ENCODE measurements around the gene POC1A. TPM values are rescaled to one million over a fixed set of nuclear protein-coding genes. Genes with fewer than 3 reads are reported as not detected.

The POC1A gene
- total RNA-seq, 1 donor, result 1.8 TPM

DNA sequence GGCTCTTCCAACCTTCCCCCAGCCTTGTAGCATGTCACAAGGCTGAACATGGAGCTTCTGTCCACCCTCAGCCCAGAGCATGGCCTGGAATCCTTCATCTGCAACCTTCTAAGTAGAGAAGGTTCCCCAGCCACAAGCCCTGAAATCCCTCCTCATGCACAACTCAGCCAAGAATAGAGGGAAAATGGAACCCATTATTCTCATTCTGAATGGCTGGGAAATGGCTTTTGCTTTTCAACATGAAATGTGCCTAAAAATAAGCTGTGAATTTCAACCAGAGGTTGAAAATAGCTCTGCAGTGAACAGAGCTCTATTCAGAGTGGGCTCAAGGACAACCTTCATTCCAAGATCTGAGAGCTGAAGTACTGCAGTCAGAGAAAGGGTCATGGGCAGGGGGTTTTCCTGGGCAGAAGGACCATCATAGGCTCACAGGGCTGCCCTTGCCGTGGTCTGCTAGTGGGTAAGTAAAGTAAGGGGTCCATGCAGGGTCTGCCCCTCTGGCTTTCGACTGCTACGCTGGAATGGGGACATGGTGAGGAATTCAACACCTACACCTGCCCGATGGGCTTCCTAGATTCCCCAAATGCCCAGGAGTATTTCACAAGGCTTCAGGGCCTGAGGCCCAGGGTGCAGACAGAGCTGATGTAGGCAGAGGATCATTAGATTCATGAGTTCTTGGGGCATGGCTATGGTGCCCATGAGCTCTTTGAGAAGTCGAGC is 35.9 kb downstream of the POC1A start:
- Histone ChIP-seq H3K27me3 (ENCODE audit: insufficient read depth, low read length) (no peaks in the 10 kb centered on the region), H3K79me2 (ENCODE audit: insufficient read depth, low read length) (no peaks in the 10 kb centered on the region), H2AFZ (ENCODE audit: low read length) (no peak overlapping the region), H3K4me1 (ENCODE audit: insufficient read depth, low read length) (peaks cover 15% of the 10 kb centered on the region), H3K36me3 (ENCODE audit: insufficient read depth, low read length) (peaks cover 5% of the 10 kb centered on the region), H3K4me3 (ENCODE audit: insufficient read depth, low read length) (no peak overlapping the region), H3K4me2 (ENCODE audit: insufficient read depth, low read length) (no peak overlapping the region), H3K27ac (ENCODE audit: low read depth, low read length) (no peak overlapping the region), H3K9me3 (ENCODE audit: low read depth, low read length) (no peaks in the 10 kb centered on the region), H4K20me1 (ENCODE audit: insufficient read depth, low read length) (no peaks in the 10 kb centered on the region)
- peak; percentile 21 for DNase-seq (ENCODE audit: insufficient read length, low spot score, missing footprints)
- TF ChIP-seq, protein P1, sequence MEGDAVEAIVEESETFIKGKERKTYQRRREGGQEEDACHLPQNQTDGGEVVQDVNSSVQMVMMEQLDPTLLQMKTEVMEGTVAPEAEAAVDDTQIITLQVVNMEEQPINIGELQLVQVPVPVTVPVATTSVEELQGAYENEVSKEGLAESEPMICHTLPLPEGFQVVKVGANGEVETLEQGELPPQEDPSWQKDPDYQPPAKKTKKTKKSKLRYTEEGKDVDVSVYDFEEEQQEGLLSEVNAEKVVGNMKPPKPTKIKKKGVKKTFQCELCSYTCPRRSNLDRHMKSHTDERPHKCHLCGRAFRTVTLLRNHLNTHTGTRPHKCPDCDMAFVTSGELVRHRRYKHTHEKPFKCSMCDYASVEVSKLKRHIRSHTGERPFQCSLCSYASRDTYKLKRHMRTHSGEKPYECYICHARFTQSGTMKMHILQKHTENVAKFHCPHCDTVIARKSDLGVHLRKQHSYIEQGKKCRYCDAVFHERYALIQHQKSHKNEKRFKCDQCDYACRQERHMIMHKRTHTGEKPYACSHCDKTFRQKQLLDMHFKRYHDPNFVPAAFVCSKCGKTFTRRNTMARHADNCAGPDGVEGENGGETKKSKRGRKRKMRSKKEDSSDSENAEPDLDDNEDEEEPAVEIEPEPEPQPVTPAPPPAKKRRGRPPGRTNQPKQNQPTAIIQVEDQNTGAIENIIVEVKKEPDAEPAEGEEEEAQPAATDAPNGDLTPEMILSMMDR (IDR thresholded peaks at IDR 0.05; ENCODE audit: extremely low read depth, low read depth, low read length), result no peak

DNA sequence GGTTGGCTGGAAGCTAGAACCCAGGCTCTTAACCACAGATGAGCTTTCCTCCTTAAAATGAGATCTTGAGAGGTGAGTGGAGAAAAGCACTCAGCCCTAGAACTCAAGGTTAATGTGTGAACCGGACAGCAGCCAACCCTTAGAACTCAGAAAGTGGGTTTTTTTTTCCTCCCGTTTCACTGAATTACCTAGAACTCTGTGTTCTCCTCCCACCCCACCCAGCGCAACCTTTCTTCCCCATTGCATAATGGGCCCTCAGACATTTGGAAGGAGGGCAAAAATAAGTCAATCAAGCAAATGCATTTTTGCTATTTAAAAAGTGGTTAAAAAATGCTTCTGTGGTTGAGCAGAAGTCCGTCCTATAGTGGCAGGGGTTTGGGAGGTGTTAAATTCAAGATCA is 36.7 kb downstream of the POC1A start:
- DNase-seq (ENCODE audit: insufficient read length, low spot score, missing footprints), result no peak
- H3K4me3 ChIP-seq (ENCODE audit: insufficient read depth, low read length), result no peak overlapping the region
- H3K27me3 ChIP-seq (ENCODE audit: insufficient read depth, low read length), result no peaks in the 10 kb centered on the region
- no peak overlapping the region for H3K4me2 ChIP-seq (ENCODE audit: insufficient read depth, low read length)
- H3K4me1 ChIP-seq (ENCODE audit: insufficient read depth, low read length), result peaks cover 15% of the 10 kb centered on the region
- no peaks in the 10 kb centered on the region for H4K20me1 ChIP-seq (ENCODE audit: insufficient read depth, low read length)
- H3K36me3 ChIP-seq (ENCODE audit: insufficient read depth, low read length), result peaks cover 5% of the 10 kb centered on the region
- TF ChIP-seq, protein P1 (IDR thresholded peaks at IDR 0.05; ENCODE audit: extremely low read depth, low read depth, low read length), result no peak
- H2AFZ ChIP-seq (ENCODE audit: low read length), result no peak overlapping the region
- no peaks in the 10 kb centered on the region for H3K79me2 ChIP-seq (ENCODE audit: insufficient read depth, low read length)
- no peak overlapping the region for H3K27ac ChIP-seq (ENCODE audit: low read depth, low read length)
- H3K9me3 ChIP-seq (ENCODE audit: low read depth, low read length), result no peaks in the 10 kb centered on the region

DNA sequence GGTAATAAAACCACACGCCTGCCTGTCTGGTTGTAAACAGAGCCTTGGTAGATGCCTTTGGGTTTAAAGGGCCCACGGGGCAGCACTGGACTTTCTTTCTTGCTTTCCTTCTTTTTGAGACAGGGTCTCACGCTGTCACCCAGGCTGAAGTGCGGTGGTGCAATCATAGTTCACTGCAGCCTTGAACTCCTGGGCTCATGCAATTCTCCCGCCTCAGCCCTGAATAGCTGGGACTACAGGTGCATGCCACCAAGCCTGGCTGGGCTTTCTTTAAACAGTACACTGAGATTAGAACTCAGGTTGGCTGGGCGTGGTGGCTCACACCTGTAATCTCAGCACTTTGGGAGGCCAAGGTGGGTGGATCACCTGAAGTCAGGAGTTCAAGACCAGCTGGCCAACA is 42.2 kb downstream of the POC1A start:
- H3K4me3 ChIP-seq (ENCODE audit: insufficient read depth, low read length), result no peak overlapping the region
- H3K27me3 ChIP-seq (ENCODE audit: insufficient read depth, low read length), result no peaks in the 10 kb centered on the region
- no peaks in the 10 kb centered on the region for H3K9me3 ChIP-seq (ENCODE audit: low read depth, low read length)
- DNase-seq (ENCODE audit: insufficient read length, low spot score, missing footprints), result no peak
- peaks cover 5% of the 10 kb centered on the region for H3K36me3 ChIP-seq (ENCODE audit: insufficient read depth, low read length)
- TF ChIP-seq, protein P1 (IDR thresholded peaks at IDR 0.05; ENCODE audit: extremely low read depth, low read depth, low read length), result no peak
- no peaks in the 10 kb centered on the region for H3K4me1 ChIP-seq (ENCODE audit: insufficient read depth, low read length)
- H3K4me2 ChIP-seq (ENCODE audit: insufficient read depth, low read length), result no peak overlapping the region
- H3K27ac ChIP-seq (ENCODE audit: low read depth, low read length), result no peak overlapping the region
- H2AFZ ChIP-seq (ENCODE audit: low read length), result no peak overlapping the region
- H4K20me1 ChIP-seq (ENCODE audit: insufficient read depth, low read length), result no peaks in the 10 kb centered on the region
- no peaks in the 10 kb centered on the region for H3K79me2 ChIP-seq (ENCODE audit: insufficient read depth, low read length)

DNA sequence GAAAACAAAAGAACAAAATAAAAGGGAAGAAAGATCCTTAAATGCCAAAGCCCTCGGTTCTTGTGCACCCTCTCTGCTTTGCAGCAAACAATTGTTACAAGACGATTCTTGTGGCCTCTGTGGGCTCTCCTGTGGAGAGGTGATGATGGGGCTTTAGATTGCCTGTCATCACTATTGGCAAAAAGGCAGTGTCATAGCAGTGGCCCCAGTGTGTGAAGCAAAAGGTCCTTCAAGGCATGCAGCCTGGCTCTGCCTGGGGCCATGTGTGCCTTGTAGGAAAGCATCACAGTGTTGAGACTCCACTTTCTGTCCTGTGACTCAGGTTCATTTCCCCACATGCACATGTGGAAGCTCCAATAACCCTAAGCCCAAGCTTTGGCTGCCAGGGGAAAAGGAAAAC is 43.7 kb downstream of the POC1A start:
- Histone ChIP-seq H3K4me3 (ENCODE audit: insufficient read depth, low read length) (no peak overlapping the region), H3K4me1 (ENCODE audit: insufficient read depth, low read length) (no peaks in the 10 kb centered on the region), H4K20me1 (ENCODE audit: insufficient read depth, low read length) (no peaks in the 10 kb centered on the region), H3K27ac (ENCODE audit: low read depth, low read length) (no peak overlapping the region), H3K36me3 (ENCODE audit: insufficient read depth, low read length) (peaks cover 7% of the 10 kb centered on the region), H3K79me2 (ENCODE audit: insufficient read depth, low read length) (no peaks in the 10 kb centered on the region), H3K27me3 (ENCODE audit: insufficient read depth, low read length) (no peaks in the 10 kb centered on the region), H2AFZ (ENCODE audit: low read length) (no peak overlapping the region), H3K9me3 (ENCODE audit: low read depth, low read length) (no peaks in the 10 kb centered on the region), H3K4me2 (ENCODE audit: insufficient read depth, low read length) (no peak overlapping the region)
- no peak for DNase-seq (ENCODE audit: insufficient read length, low spot score, missing footprints)
- TF ChIP-seq, protein P1 (IDR thresholded peaks at IDR 0.05; ENCODE audit: extremely low read depth, low read depth, low read length), result no peak
